Naive B cell (primary cell): ENCODE results near the gene EIF5. TPM values are rescaled to one million over a fixed set of nuclear protein-coding genes. Genes with fewer than 3 reads are reported as not detected.
A peak's percentile ranks its signal among the peaks of the same experiment; 100 is the strongest.

Experiments
- ATAC-seq, 2 donors: fragments of 150-1000 bp; cut with Tn5 transposase; 2 replicates each; pipeline ENCODE4 v1.10.0; 2021; ENCODE audit warnings: low read depth in 2 of 2, mild to moderate bottlenecking in 2 of 2, moderate library complexity in 2 of 2
- DNase-seq: peaks from one replicate; pipeline ENCODE4 v3.0.0; 2022
- H3K27ac Mint-ChIP-seq, 6 donors: one replicate each; pipeline ENCODE4 v1.8.0; 2020 to 2022; ENCODE audit warnings: mild to moderate bottlenecking in 6 of 6, mixed read lengths in 6 of 6, moderate library complexity in 5 of 6, inconsistent platforms in 2 of 6
- H3K27me3 Mint-ChIP-seq, 3 donors: one replicate each; pipeline ENCODE4 v1.8.0; 2021 to 2022; ENCODE audit warnings: mixed read lengths in 3 of 3, mild to moderate bottlenecking in 1 of 3
- H3K36me3 Mint-ChIP-seq, 2 donors: one replicate each; pipeline ENCODE4 v1.8.0; 2020 to 2022; ENCODE audit warnings: mixed read lengths in 2 of 2, inconsistent platforms in 1 of 2, mild to moderate bottlenecking in 1 of 2
- H3K4me1 Mint-ChIP-seq, 3 donors: one replicate each; pipeline ENCODE4 v1.8.0; 2020 to 2022; ENCODE audit warnings: mixed read lengths in 3 of 3, inconsistent platforms in 1 of 3, mild to moderate bottlenecking in 1 of 3, moderate library complexity in 1 of 3
- H3K4me3 Mint-ChIP-seq, 8 donors: one replicate each; pipeline ENCODE4 v1.8.0; 2020 to 2022; ENCODE audit warnings: mild to moderate bottlenecking in 8 of 8, mixed read lengths in 8 of 8, moderate library complexity in 8 of 8, inconsistent platforms in 2 of 8
- H3K9me3 Mint-ChIP-seq, 7 donors: one replicate each; pipeline ENCODE4 v1.8.0; 2020 to 2022; ENCODE audit warnings: mixed read lengths in 7 of 7, mild to moderate bottlenecking in 5 of 7, inconsistent platforms in 2 of 7, moderate library complexity in 1 of 7
- polyA plus RNA-seq, 6 donors: library from polyadenylated mRNA; unstranded; fragments of 300-500 nt; fragmentation: Illumina TruSeq; gene quantifications; one replicate each; pipeline ENCODE4 v1.2.3, GENCODE V29; 2021; ENCODE audit warnings: low read depth in 6 of 6

EIF5 gene
- polyA plus RNA-seq, 6 donors from 2014 or later = 419 to 531 (median 455) TPM

- peak overlapping the region; percentile 84 to 99 (median 96) for H3K4me3 Mint-ChIP-seq
- H3K9me3 Mint-ChIP-seq = no peaks in the 10 kb centered on the region
- peak overlapping the region; percentile 96 to 99 (median 98) for H3K27ac Mint-ChIP-seq
- peaks cover 0 to 4% (median 0%) of the 10 kb centered on the region in 3 donors for H3K27me3 Mint-ChIP-seq
- DNase-seq = peak; percentile 75
- peaks cover 27 to 32% of the 10 kb centered on the region in 2 donors for H3K36me3 Mint-ChIP-seq
- peak; percentile 24 to 26 for ATAC-seq
- peaks cover 22 to 42% (median 23%) of the 10 kb centered on the region in 3 donors for H3K4me1 Mint-ChIP-seq
These were observed 896 bp downstream of the EIF5 start for GRCh38 chr14:103334644-103335622.

GRCh38 chr14:103336191-103336590, 2.2 kb downstream of the EIF5 start:
- Mint-ChIP-seq H3K36me3 (peaks cover 35 to 43% of the 10 kb centered on the region in 2 donors), H3K27ac (peak overlapping the region; percentile 16 to 99 (median 97)), H3K4me1 (peaks cover 22 to 47% (median 30%) of the 10 kb centered on the region in 3 donors), H3K27me3 (peaks cover 0 to 4% (median 0%) of the 10 kb centered on the region in 3 donors), H3K4me3 (peak overlapping the region; percentile 84 to 99 (median 96)), H3K9me3 (no peaks in the 10 kb centered on the region)
- no peak for DNase-seq
- no peak for ATAC-seq

DNA sequence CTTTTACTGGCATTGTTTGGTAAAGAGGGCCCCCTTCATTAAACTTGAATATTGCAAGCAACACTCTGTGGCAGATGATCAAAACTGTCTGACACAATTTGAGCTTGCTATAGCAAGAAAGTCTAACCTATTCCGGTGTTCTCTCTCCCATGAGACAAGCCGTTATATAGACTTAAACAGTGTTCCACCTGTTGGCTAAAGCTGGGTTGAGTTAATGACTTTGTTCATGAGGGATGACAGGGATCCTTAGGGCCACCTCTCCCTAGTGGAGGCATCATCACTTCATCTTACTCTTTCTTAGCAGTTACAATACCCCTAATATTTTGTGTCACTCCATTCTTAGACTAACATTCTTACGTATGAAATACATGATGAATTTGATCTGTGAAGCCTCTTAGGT, 3.8 kb downstream of the EIF5 start:
- ATAC-seq (no peak), DNase-seq (no peak)
- H3K9me3 Mint-ChIP-seq = no peaks in the 10 kb centered on the region
- peaks cover 22 to 45% (median 30%) of the 10 kb centered on the region in 3 donors for H3K4me1 Mint-ChIP-seq
- peak overlapping the region in 5 of 6 donors; percentile 41 to 98 (median 74) for H3K27ac Mint-ChIP-seq
- peaks cover 35 to 49% of the 10 kb centered on the region in 2 donors for H3K36me3 Mint-ChIP-seq
- H3K27me3 Mint-ChIP-seq = peaks cover 0 to 4% (median 0%) of the 10 kb centered on the region in 3 donors
- peak overlapping the region in 2 of 8 donors; percentile 66 to 99 for H3K4me3 Mint-ChIP-seq

GRCh38 chr14:103339561-103339960, 5.5 kb downstream of the EIF5 start:
- no peak for DNase-seq
- no peaks in the 10 kb centered on the region for H3K27me3 Mint-ChIP-seq
- ATAC-seq = no peak
- H3K4me3 Mint-ChIP-seq = peak overlapping the region in 1 of 8 donors; percentile 99
- no peaks in the 10 kb centered on the region for H3K9me3 Mint-ChIP-seq
- peaks cover 38 to 49% of the 10 kb centered on the region in 2 donors for H3K36me3 Mint-ChIP-seq
- peaks cover 18 to 41% (median 30%) of the 10 kb centered on the region in 3 donors for H3K4me1 Mint-ChIP-seq
- H3K27ac Mint-ChIP-seq = peak overlapping the region in 3 of 6 donors; percentile 39 to 98 (median 79)

- H3K9me3 Mint-ChIP-seq = no peaks in the 10 kb centered on the region
- no peak for DNase-seq
- peaks cover 21 to 34% (median 24%) of the 10 kb centered on the region in 3 donors for H3K4me1 Mint-ChIP-seq
- H3K4me3 Mint-ChIP-seq = no peak overlapping the region
- H3K36me3 Mint-ChIP-seq = peaks cover 38 to 42% of the 10 kb centered on the region in 2 donors
- H3K27me3 Mint-ChIP-seq = no peaks in the 10 kb centered on the region
- no peak for ATAC-seq
- H3K27ac Mint-ChIP-seq = peak overlapping the region in 5 of 6 donors; percentile 20 to 98 (median 79)
These were observed 6.6 kb downstream of the EIF5 start for GRCh38 chr14:103340480-103341212.

DNA sequence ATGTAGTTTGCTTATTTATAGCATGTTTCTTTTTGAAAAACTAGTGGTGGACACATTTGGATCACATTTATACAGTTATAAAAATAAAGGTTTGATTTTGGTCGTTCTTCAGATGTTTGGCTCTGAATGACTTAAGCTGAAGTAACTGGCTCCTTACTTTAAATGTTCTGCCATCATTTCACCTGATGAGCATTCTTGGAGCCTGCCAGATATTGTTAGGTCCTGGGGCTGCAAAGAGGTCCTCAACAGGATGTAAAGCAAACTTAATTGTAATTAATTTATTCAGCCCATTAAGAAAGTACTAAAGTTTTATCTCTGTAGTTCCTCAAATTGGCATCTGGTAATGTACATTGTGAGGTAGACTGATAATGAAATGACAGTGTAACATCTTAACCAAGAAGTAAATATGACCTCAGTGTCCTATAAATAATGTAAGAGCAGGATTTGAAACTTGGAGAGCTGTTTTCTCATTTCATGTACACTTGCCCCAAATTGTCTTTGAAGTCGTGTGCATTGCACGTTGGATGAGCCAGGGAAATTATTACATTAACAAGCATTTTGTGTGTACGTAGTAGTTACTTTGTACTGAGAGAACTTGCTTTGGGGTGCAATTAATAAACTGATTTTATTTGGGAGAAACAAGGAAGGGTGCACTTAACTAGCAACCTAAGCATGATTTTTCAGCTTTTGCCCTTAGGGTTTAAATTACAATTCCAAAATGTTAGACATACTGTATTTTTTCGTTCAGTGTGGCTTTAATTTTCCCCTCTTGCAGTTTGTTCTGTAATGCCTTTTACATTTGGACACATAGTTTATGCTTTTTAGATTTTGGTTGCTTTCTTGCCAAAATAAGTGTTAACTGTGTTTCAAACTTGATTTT, 7.5 kb downstream of the EIF5 start:
- no peaks in the 10 kb centered on the region for H3K9me3 Mint-ChIP-seq
- peaks cover 13 to 26% (median 17%) of the 10 kb centered on the region in 3 donors for H3K4me1 Mint-ChIP-seq
- H3K27ac Mint-ChIP-seq = peak overlapping the region in 2 of 6 donors; percentile 21 to 39
- H3K4me3 Mint-ChIP-seq = peak overlapping the region in 1 of 8 donors; percentile 20
- ATAC-seq (no peak), DNase-seq (no peak)
- H3K27me3 Mint-ChIP-seq = no peaks in the 10 kb centered on the region
- peaks cover 36 to 38% of the 10 kb centered on the region in 2 donors for H3K36me3 Mint-ChIP-seq

DNA sequence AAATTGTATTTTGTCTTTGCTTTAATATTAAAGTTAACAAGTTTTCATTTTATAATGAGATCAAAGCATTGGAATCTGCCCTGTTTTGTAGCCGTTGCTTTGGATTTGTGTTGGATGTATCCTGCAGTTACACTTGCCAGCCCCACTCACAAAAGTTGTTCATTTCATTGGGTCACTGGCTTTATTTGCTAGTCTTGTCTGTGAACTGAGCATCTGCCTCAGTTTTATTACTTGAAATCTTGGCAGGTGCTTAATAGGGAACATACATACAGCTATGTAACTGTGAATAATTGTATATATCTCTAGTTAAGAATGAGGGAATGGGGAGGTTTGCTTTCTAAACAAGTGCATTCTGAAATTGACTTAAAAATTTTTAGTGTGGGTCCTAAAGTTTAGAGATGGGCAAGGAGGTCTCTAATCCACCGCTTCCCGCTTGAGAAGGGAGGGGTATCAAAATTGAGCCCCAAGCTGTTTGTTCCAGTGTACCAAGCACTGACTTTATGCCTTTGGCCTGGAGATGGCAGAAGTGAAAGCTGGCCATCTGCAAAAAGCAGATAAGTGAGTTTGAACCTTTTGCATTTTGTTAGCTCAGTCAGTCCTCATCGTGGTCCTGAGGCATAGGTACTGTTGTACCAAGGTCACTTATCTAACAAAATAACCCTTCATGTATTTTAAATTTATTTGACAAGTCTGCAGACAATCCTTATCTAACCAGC, 9.3 kb downstream of the EIF5 start:
- peak overlapping the region in 1 of 8 donors; percentile 6 for H3K4me3 Mint-ChIP-seq
- DNase-seq = no peak

DNA sequence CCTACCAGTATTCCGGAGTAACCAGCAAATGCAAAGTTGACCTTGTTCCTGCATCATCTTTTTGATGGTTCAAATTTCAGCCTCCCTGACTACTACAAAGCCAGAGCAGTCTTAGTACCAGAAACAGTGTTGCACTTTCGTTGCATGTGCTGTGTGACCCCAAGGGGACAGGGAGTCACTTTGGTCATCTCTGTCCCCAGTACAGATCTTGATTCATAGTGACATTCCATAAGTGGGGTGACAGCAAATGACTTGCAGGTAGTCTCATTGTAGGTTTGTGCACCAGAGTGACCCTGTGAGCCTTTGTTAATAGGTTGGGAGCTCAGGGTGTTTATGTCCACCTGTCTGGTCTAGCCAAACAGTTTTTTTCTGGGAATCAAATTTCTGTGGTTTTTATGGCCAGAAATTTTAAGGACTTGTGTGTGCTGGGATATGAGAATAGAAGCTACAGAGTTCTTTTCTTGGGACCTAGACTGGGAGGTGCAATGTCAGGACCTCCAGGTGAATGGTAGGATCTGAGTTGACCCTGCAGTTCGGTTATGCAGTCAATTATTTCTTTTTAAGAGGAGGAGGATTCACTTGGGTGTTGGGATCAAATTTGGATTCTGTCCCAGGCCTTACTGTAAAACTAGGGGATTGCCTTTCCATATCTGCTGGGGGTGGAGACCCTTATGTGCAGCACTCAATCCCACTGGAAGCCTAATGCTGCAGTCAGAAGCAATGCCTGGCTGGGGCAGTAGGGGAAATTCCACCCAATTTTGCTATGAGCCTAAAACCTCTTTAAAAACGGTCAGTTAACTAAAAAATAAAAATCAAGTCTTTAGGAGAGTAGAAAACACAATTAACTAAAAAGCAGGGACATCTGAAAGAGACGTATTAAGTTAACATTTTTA, 10.1 kb downstream of the EIF5 start:
- peak; percentile 9 to 10 for ATAC-seq
- H3K4me1 Mint-ChIP-seq = peaks cover 4 to 11% (median 7%) of the 10 kb centered on the region in 3 donors
- no peaks in the 10 kb centered on the region for H3K27me3 Mint-ChIP-seq

More for the DNA sequence above, 9.3 kb downstream of the EIF5 start:
- Mint-ChIP-seq H3K27ac (peak overlapping the region in 4 of 6 donors; percentile 5 to 85 (median 76)), H3K4me1 (peaks cover 8 to 14% (median 11%) of the 10 kb centered on the region in 3 donors), H3K9me3 (no peaks in the 10 kb centered on the region), H3K36me3 (peaks cover 21 to 31% of the 10 kb centered on the region in 2 donors), H3K27me3 (no peaks in the 10 kb centered on the region)
- peak; percentile 13 to 25 for ATAC-seq

GRCh38 chr14:103346286-103346685, 12.2 kb downstream of the EIF5 start:
- no peak overlapping the region for H3K4me3 Mint-ChIP-seq

More for the DNA sequence above, 10.1 kb downstream of the EIF5 start:
- peak overlapping the region in 4 of 6 donors; percentile 37 to 85 (median 43) for H3K27ac Mint-ChIP-seq
- H3K36me3 Mint-ChIP-seq = peaks cover 19 to 24% of the 10 kb centered on the region in 2 donors
- H3K9me3 Mint-ChIP-seq = no peaks in the 10 kb centered on the region
- DNase-seq = no peak
- H3K4me3 Mint-ChIP-seq = peak overlapping the region in 1 of 8 donors; percentile 44

GRCh38 chr14:103347091-103347815, 13.2 kb downstream of the EIF5 start:
- peak overlapping the region in 2 of 6 donors; percentile 4 to 51 for H3K27ac Mint-ChIP-seq
- H3K4me1 Mint-ChIP-seq = peaks cover 0 to 4% (median 2%) of the 10 kb centered on the region in 3 donors
- H3K36me3 Mint-ChIP-seq = peaks cover 4 to 9% of the 10 kb centered on the region in 2 donors
- H3K9me3 Mint-ChIP-seq = no peaks in the 10 kb centered on the region
- H3K27me3 Mint-ChIP-seq = peaks cover 0 to 8% (median 0%) of the 10 kb centered on the region in 3 donors
- ATAC-seq (no peak), DNase-seq (no peak)
- peak overlapping the region in 1 of 8 donors; percentile 30 for H3K4me3 Mint-ChIP-seq

More at GRCh38 chr14:103346286-103346685, 12.2 kb downstream of the EIF5 start:
- Mint-ChIP-seq H3K27ac (peak overlapping the region in 2 of 6 donors; percentile 7 to 73), H3K36me3 (peaks cover 6 to 9% of the 10 kb centered on the region in 2 donors), H3K27me3 (peaks cover 0 to 3% (median 0%) of the 10 kb centered on the region in 3 donors), H3K4me1 (peaks cover 0 to 5% (median 4%) of the 10 kb centered on the region in 3 donors), H3K9me3 (no peaks in the 10 kb centered on the region)
- no peak for DNase-seq
- no peak for ATAC-seq
